Neural progenitor cell (in vitro differentiated cells): Measurements from ENCODE around the gene REL.

ENCODE experiments used
- EZH2 ChIP-seq: fragments of 200-600 bp; sonication (generic); IDR thresholded peaks from 2 replicates; pipeline ENCODE4 v1.6.1; 2017; ENCODE audit warnings: antibody characterized with exemption, mild to moderate bottlenecking, moderate library complexity
- EZH2phosphoT487 ChIP-seq: fragments of 200-600 bp; sonication (generic); IDR thresholded peaks from 2 replicates; pipeline ENCODE4 v1.6.1; 2017; ENCODE audit warnings: antibody characterized with exemption
- TF ChIP-seq, protein P1 (sequence below): fragments of 200-600 bp; sonication (generic); IDR thresholded peaks from 2 replicates; pipeline ENCODE4 v1.5.1; 2017; ENCODE audit warnings: antibody characterized with exemption, mild to moderate bottlenecking

DNA sequence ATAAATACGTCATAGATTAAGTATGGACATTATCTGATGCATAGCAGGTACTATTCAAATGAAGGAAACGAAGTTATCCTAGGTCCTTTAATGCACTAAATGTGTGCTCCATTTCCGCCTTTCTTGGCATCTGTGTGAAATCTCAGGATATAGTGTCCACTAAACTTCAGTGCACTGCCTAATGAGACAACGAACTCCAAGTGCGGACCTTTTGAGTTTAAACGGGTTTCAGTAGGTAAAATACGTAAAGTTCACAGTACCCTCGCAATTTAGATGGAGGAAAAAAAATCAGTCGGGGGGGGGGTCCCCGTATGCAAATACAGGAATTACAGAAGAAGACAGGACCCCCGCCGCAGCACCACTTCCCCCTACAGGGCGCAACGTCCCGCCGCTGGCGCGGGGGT lies 729 bp upstream of the REL start:
- TF ChIP-seq, protein P1, sequence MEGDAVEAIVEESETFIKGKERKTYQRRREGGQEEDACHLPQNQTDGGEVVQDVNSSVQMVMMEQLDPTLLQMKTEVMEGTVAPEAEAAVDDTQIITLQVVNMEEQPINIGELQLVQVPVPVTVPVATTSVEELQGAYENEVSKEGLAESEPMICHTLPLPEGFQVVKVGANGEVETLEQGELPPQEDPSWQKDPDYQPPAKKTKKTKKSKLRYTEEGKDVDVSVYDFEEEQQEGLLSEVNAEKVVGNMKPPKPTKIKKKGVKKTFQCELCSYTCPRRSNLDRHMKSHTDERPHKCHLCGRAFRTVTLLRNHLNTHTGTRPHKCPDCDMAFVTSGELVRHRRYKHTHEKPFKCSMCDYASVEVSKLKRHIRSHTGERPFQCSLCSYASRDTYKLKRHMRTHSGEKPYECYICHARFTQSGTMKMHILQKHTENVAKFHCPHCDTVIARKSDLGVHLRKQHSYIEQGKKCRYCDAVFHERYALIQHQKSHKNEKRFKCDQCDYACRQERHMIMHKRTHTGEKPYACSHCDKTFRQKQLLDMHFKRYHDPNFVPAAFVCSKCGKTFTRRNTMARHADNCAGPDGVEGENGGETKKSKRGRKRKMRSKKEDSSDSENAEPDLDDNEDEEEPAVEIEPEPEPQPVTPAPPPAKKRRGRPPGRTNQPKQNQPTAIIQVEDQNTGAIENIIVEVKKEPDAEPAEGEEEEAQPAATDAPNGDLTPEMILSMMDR: no peak
- TF ChIP-seq EZH2: no peak
- TF ChIP-seq EZH2phosphoT487: no peak
